ENCODE results near the gene VIL1.
A peak's percentile ranks its signal among the peaks of the same experiment; 100 is the strongest.

The VIL1 gene

GRCh38 chr2:218400930-218401881 lies 17.7 kb upstream of the VIL1 start:
- H3K9me2 ChIP-seq (replicated peaks; ENCODE audit: insufficient read depth, low read length): no peaks in the 10 kb centered on the region
- H3F3A ChIP-seq (ENCODE audit: insufficient read depth, low read length): peaks cover 9% of the 10 kb centered on the region; the same call in 1 of the 2 replicates
- no peak overlapping the region for H2AFZ ChIP-seq (ENCODE audit: low read length)
- H3K4me1 ChIP-seq (ENCODE audit: low read length): peaks cover 30% of the 10 kb centered on the region
- peaks cover 28% of the 10 kb centered on the region for H3K79me2 ChIP-seq (ENCODE audit: low read length)
- no peaks in the 10 kb centered on the region for H4K20me1 ChIP-seq (ENCODE audit: insufficient read depth, low read length)
- DNase-seq: no peak
- TF ChIP-seq CTCF (IDR thresholded peaks at IDR 0.05; ENCODE audit: low read length): no peak
- H3K9me3 ChIP-seq (replicated peaks; ENCODE audit: insufficient read depth, low read length): no peaks in the 10 kb centered on the region
- H3K9ac ChIP-seq (ENCODE audit: low read length): peak overlapping the region; percentile 89; the same call in 1 of the 2 replicates
- H3K27ac ChIP-seq (ENCODE audit: low read length): no peak overlapping the region
- H3K27me3 ChIP-seq (replicated peaks; ENCODE audit: insufficient read depth, low read length): peaks cover 24% of the 10 kb centered on the region
- H3K36me3 ChIP-seq (replicated peaks; ENCODE audit: insufficient read depth, low read length): no peaks in the 10 kb centered on the region
- H3K4me3 ChIP-seq (ENCODE audit: low read length): peak overlapping the region; percentile 80
- H3K4me2 ChIP-seq (ENCODE audit: low read depth, low read length): peak overlapping the region; percentile 77; the same call in 1 of the 2 replicates

- Histone ChIP-seq H3K9me2 (replicated peaks; ENCODE audit: insufficient read depth, low read length) (no peaks in the 10 kb centered on the region), H4K20me1 (ENCODE audit: insufficient read depth, low read length) (no peaks in the 10 kb centered on the region), H3K27ac (ENCODE audit: low read length) (no peak overlapping the region), H3K79me2 (ENCODE audit: low read length) (peaks cover 28% of the 10 kb centered on the region), H3K4me2 (ENCODE audit: low read depth, low read length) (no peak overlapping the region), H2AFZ (ENCODE audit: low read length) (no peak overlapping the region), H3K9ac (ENCODE audit: low read length) (no peak overlapping the region), H3K4me3 (ENCODE audit: low read length) (no peak overlapping the region), H3F3A (ENCODE audit: insufficient read depth, low read length) (peaks cover 9% of the 10 kb centered on the region; the same call in 1 of the 2 replicates), H3K27me3 (replicated peaks; ENCODE audit: insufficient read depth, low read length) (peaks cover 22% of the 10 kb centered on the region), H3K9me3 (replicated peaks; ENCODE audit: insufficient read depth, low read length) (no peaks in the 10 kb centered on the region), H3K4me1 (ENCODE audit: low read length) (peaks cover 27% of the 10 kb centered on the region), H3K36me3 (replicated peaks; ENCODE audit: insufficient read depth, low read length) (no peaks in the 10 kb centered on the region)
- TF ChIP-seq EZH2 (optimal IDR thresholded peaks at IDR 0.05; ENCODE audit: low read depth, low read length) (no peak), EZH2phosphoT487 (IDR thresholded peaks at IDR 0.05; ENCODE audit: low read length) (no peak), CTCF (IDR thresholded peaks at IDR 0.05; ENCODE audit: low read length) (no peak)
- DNase-seq: no peak
These were observed 17.0 kb upstream of the VIL1 start for GRCh38 chr2:218401890-218402289.

GRCh38 chr2:218402491-218402901 lies 16.4 kb upstream of the VIL1 start:
- TF ChIP-seq EZH2 (optimal IDR thresholded peaks at IDR 0.05; ENCODE audit: low read depth, low read length): no peak
- TF ChIP-seq EZH2phosphoT487 (IDR thresholded peaks at IDR 0.05; ENCODE audit: low read length): no peak
- TF ChIP-seq CTCF (IDR thresholded peaks at IDR 0.05; ENCODE audit: low read length): no peak
- Histone ChIP-seq H3K4me3 (ENCODE audit: low read length) (no peak overlapping the region), H3K27me3 (replicated peaks; ENCODE audit: insufficient read depth, low read length) (peaks cover 15% of the 10 kb centered on the region), H3K36me3 (replicated peaks; ENCODE audit: insufficient read depth, low read length) (no peaks in the 10 kb centered on the region), H3K4me2 (ENCODE audit: low read depth, low read length) (no peak overlapping the region), H3K9me2 (replicated peaks; ENCODE audit: insufficient read depth, low read length) (no peaks in the 10 kb centered on the region), H3F3A (ENCODE audit: insufficient read depth, low read length) (peaks cover 9% of the 10 kb centered on the region; the same call in 1 of the 2 replicates), H3K4me1 (ENCODE audit: low read length) (peaks cover 31% of the 10 kb centered on the region), H3K9me3 (replicated peaks; ENCODE audit: insufficient read depth, low read length) (no peaks in the 10 kb centered on the region), H3K27ac (ENCODE audit: low read length) (no peak overlapping the region), H4K20me1 (ENCODE audit: insufficient read depth, low read length) (no peaks in the 10 kb centered on the region), H3K79me2 (ENCODE audit: low read length) (peaks cover 28% of the 10 kb centered on the region), H3K9ac (ENCODE audit: low read length) (no peak overlapping the region), H2AFZ (ENCODE audit: low read length) (no peak overlapping the region)
- no peak for DNase-seq

Measured in MM.1S (cell line).